ENCODE measurements around the gene NSG1.

The NSG1 gene

DNA sequence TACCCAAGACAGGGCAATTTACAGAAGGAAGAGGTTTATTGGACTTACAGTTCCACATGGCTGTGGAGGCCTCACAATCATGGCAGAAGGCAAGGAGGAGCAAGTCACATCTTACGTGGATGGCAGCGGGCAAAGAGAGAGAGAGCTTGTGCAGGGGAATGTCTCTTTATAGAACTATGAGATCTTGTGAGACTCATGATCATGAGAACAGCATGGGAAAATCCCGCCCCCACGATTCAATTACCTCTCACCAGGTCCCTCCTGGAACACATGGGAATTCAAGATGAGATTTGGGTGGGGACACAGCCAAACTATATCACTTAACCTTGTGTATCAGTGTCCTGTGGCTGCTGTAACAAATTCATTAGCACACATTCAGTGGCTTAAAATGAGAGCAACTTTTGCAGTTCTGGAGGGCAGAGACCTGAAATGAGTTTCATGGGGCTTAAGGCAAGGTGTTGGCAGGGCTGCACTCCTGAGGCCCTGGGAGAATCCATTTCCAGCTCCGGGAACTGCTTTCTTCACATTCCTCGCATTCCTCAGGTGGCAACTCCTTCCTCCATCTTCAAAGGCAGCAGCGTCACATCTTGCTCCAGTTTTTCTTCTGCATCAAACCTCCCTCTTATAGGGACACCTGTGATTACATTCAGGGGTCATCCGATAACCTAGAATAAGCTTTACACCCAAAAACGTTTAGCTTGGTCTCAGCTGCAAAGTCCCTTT lies 22.3 kb upstream of the NSG1 start:
- no peak for DNase-seq (ENCODE audit: low read depth, low spot score)
- H3K4me3 ChIP-seq (ENCODE audit: low read length) = no peak overlapping the region

DNA sequence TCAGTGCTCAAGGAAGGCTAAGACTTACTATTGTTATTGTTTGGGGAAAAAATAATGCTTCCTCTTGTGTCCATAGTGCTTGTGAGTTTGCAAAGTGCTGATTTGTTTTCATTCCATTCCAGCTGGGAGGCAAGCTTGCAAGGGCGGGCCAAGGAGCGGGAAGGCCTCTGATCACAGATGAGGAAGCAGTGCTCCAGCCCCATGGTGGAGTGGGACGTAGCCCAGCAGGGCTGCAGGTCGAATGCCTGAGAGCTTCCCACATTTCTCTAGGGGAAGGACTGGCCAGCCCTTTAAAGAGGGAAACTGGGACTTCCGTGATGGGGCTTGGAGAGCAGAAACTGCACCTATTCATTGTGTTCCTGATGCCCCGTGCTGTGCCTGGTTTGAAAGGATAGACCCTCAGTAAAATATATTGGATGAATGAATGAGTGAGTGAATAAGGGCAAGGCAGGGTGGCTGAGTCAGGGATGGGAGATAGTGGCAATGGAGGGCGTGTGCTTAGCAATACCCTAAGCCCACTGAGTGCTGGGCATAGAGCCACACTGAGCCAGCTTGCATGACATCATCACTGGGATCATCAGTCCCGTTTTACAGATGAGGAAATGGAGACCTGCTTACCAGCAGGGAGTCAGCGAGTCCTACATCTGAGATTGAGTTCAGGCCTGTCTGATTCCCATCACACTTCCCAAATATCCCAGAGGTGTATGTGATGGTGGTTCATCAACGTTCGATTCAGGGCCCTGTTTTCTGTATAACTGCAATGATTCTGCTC lies 17.9 kb upstream of the NSG1 start:
- DNase-seq (ENCODE audit: low read depth, low spot score) = no peak
- H3K4me3 ChIP-seq (ENCODE audit: low read length) = no peak overlapping the region

- no peak for DNase-seq (ENCODE audit: low read depth, low spot score)
- H3K4me3 ChIP-seq (ENCODE audit: low read length) = no peak overlapping the region
Measured at GRCh38 chr4:4374388-4375098, 12.4 kb upstream of the NSG1 start.

GRCh38 chr4:4376074-4376473 lies 10.8 kb upstream of the NSG1 start:
- no peak for DNase-seq (ENCODE audit: low read depth, low spot score)
- H3K4me3 ChIP-seq (ENCODE audit: low read length) = no peak overlapping the region

DNA sequence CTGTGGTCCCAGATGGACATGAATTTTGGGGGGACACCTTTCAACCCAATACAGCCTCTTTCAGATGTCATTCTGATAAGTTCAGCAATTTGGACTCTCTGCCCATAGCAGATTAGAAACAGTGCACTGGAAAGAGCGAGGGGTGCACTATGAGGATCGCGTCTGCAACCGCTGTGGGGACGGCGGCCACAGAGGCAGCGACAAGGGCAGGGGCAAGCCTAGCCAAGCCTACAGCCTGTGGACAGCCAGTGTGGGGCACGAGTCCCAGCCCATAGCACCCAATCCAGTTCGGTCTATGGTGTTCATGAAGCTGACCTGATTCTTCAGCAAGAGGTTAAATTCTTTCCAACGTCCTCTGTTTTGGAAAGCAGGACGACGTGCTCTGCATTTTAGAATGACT lies 9.7 kb upstream of the NSG1 start:
- DNase-seq (ENCODE audit: low read depth, low spot score) = no peak
- H3K4me3 ChIP-seq (ENCODE audit: low read length) = no peak overlapping the region

GRCh38 chr4:4377732-4378460 lies 9.0 kb upstream of the NSG1 start:
- no peak overlapping the region for H3K4me3 ChIP-seq (ENCODE audit: low read length)
- DNase-seq (ENCODE audit: low read depth, low spot score) = no peak

- DNase-seq (ENCODE audit: low read depth, low spot score) = no peak
- no peak overlapping the region for H3K4me3 ChIP-seq (ENCODE audit: low read length)
Measured at GRCh38 chr4:4379540-4380087, 7.3 kb upstream of the NSG1 start.

DNA sequence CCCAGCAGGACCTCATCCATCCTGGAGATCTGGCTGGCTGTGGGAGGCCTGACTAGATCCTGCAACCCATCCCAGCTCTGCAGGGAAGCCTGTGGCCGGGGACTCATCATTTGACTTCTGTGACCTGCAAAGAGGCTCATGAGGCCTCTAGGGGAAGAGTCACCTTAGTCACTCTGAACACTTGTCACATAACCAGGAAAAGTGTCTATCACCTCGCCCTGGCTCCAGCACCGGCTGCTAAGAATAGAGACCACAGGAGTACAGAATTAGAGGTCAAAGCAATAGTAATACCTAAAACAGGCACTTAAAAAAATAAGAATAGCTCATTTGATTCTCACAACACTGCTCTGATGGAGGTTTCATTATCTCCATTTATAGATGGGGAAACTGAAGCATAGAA lies 3.8 kb upstream of the NSG1 start:
- DNase-seq (ENCODE audit: low read depth, low spot score) = no peak
- no peak overlapping the region for H3K4me3 ChIP-seq (ENCODE audit: low read length)

DNA sequence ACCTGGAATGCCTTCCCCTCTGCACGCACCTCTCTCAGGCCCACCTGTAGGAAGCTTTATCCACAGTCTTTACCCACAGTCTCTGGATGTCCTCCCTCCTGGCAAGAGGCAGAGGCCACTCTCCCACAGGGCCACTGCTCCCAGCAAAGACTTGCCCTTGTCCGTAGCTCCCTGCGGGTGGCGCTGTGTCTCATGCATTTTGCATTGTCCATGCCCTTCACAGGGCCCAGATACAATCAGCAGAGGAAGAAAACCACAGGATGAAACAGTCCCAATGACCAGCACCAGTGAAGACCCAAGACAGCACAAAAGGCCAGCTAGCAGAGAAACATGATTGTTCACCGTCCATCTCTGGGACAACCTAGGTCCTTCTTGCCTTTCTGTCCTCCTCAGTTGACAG lies 2.1 kb upstream of the NSG1 start:
- H3K4me3 ChIP-seq (ENCODE audit: low read length) = no peak overlapping the region
- no peak for DNase-seq (ENCODE audit: low read depth, low spot score)

DNA sequence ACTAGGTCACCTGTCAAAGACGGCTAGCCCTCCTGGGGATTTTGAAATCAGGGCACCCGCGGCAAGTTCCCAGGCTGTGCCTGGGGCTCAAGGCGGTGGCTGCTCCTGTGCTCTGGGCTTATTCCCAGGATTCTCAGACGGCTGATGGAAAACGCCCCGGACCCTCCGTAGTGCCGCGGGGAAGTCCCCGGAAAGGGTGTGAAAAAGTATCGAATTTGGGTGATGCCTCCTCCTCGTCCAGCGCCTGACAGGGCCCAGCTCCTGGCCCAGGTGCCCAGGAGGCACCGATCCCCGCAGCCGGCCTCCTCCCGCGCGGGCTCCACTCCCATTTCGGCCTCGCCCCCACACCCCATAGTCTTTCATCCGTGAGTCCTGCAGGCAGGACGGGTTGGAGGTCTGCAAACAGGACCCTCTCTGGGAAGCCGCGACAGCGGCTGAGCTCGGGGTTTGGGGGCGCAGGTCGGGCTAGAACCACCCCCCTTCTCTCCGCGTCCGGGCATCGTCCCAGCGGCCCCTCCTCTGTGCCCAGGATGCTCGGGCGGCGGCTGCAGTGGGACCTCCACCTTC lies 1.1 kb upstream of the NSG1 start:
- H3K4me3 ChIP-seq (ENCODE audit: low read length) = peak overlapping the region; percentile 53
- DNase-seq (ENCODE audit: low read depth, low spot score) = no peak

DNA sequence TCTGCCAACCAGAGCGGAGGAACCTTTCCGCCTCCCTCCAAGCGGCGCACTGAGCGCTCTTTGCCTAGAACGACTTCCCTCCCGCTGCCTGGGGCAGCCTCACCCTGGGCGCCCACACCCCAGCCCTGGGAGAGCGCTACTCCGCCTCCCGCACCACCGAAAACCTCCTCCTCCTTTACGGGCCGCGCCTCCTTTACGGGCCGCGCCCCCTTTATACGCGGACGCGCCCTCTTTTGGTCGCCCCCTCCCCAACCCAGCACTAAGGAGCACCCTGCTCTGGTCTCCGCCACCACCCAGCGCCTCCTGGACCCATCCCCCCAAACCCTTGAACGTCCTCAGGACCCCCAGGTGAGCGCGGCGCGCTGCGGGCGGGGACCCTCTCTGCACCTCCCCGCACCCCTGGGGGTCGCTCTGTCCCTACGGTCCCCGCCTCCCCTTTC lies 586 bp upstream of the NSG1 start:
- peak overlapping the region; percentile 53 for H3K4me3 ChIP-seq (ENCODE audit: low read length)
- peak; percentile 17 for DNase-seq (ENCODE audit: low read depth, low spot score)

- DNase-seq (ENCODE audit: low read depth, low spot score) = no peak
- H3K4me3 ChIP-seq (ENCODE audit: low read length) = peak overlapping the region; percentile 53; the same call in 1 of the 2 replicates
Measured at GRCh38 chr4:4387531-4388310, 819 bp downstream of the NSG1 start.

DNA sequence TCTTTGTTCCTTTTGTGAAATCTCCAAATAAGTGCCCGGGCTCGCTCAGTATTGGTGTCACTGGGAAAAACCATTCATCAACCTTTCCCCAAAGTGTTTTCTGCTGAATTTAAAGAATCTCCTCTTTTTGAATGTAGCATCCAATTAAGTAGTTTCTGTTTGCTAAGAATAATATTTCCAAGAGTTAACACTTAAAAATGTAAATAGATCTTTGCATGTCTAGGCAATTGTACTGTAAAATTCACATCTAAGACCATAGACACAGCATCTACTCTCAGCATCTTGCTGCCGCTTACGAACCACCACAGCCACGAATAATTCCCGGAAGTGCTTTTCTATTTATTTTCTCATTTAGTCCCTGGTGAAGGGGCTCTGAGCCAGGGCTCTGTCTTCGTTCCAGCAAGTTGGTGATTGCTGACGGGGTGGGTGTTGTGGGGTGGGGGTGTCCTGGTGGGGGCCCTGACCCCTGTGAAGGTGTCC lies 1.4 kb downstream of the NSG1 start:
- H3K4me3 ChIP-seq (ENCODE audit: low read length) = no peak overlapping the region
- no peak for DNase-seq (ENCODE audit: low read depth, low spot score)

DNA sequence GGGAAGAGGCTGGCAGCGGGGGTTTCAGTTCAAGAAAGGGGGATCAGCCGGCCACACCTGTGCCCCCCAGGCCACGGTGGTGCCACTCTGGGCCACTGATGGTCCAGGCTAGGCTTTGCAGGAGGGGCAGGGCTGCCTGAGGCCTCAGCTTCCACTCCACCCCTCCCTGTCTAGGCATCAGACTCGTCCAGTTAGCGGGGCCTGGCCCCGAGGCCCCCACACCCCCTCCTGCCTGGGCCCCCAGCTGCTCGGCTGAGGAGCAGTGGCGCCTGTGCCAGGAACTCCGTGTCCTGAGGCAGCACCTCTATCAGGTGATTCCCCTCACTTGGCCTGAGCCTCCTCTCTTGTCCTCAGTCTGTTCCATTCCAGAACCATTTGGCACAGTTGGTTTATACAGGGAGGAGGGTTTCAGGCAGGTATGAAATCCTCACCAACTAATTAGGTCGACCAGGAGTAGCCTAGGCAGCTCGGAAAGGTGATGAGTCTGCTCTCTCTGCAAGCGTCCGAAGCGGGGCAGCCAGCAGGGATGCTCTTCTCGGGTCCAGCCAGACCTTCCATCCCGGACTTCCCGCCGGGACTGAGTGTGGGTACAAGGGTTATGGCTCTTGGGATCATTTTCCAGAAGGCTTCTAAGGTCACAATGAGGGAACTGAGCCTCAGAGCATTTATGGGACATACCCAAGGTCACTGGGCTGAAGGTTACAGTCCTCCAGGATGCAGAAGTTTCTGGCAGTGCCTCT lies 2.1 kb downstream of the NSG1 start:
- no peak for DNase-seq (ENCODE audit: low read depth, low spot score)
- no peak overlapping the region for H3K4me3 ChIP-seq (ENCODE audit: low read length)

- no peak overlapping the region for H3K4me3 ChIP-seq (ENCODE audit: low read length)
- no peak for DNase-seq (ENCODE audit: low read depth, low spot score)
Measured at GRCh38 chr4:4390046-4390445, 3.1 kb downstream of the NSG1 start.

DNA sequence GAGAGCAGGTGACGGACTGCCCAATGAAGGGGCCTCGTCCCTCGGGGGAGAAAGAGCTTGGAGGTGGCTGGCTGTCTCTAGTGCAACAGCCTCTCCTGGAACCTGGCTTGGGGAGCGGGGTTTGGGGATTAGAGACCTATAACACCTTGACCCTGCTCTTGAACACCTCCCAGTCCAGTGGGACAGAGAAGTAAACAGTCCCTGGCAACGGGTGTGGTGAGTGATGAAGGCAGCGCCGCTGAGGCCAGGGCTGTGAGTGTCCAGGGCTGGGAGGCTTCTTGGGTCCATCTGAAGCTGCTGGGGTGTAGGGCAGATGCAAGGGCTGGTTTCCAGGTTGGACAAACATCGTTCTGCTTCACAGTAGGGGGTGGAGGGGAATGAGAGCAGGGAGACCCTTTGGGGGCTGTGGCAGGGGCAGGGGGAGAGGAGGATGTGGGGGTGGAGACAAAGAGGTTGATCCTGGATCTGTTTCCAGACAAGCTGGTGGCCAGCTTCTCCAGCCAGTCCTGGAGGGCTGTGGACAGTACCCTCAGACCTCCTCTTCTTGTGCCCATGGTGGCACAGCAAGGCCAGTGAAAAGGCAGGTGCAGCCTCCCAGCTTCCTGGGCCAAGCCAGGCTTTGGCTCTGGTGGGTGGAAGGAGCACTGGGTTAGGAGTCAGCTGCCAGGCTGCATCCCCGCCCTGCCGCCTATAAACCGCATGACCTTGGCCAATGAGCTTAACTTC lies 3.8 kb downstream of the NSG1 start:
- no peak overlapping the region for H3K4me3 ChIP-seq (ENCODE audit: low read length)
- no peak for DNase-seq (ENCODE audit: low read depth, low spot score)

DNA sequence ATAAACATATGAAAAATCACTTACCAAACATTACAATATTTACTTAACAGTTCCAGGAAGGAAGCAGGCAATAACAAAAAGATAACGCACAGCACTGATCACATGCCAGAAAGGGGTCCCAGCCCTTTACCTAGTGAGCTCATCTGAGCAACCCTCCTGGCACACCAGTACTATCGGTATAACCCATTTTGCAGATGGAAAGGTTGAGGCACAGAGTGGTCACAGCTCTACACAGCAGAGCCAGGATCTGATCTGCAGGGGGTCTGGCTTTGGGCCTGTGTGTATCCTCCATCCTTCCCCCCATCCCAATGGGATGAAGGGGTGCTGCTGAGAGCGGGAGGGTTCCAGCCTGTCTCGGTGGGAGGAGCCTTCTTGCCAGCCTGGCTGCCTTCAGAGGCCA lies 5.0 kb downstream of the NSG1 start:
- no peak for DNase-seq (ENCODE audit: low read depth, low spot score)
- H3K4me3 ChIP-seq (ENCODE audit: low read length) = no peak overlapping the region

Measured in Jurkat, Clone E6-1 (cell line).